Measurements from ENCODE around the gene IRF2.

- no peak for TF ChIP-seq EZH2phosphoT487 (IDR thresholded peaks at IDR 0.05; ENCODE audit: insufficient read depth, low read depth)
- TF ChIP-seq EZH2 (IDR thresholded peaks at IDR 0.05; ENCODE audit: insufficient read depth, poor library complexity, severe bottlenecking): no peak
These were observed 15.4 kb upstream of the IRF2 start for GRCh38 chr4:184489771-184490170.

Data from GM23248 (cell line).